Neuronal stem cell (in vitro differentiated cells): Measurements from ENCODE around the gene GUF1.

ENCODE experiments used
- DNase-seq: peaks from one replicate; pipeline ENCODE4 v3.0.0-alpha.2; 2013; ENCODE audit warnings: low spot score
- H2AFZ ChIP-seq: one replicate; pipeline ENCODE4 v1.6.1; 2013; ENCODE audit warnings: mild to moderate bottlenecking, low read length, inconsistent platforms
- H2AK5ac ChIP-seq: 2 replicates; pipeline ENCODE4 v1.6.1; 2013; ENCODE audit warnings: low read depth, mild to moderate bottlenecking, inconsistent platforms, low read length, moderate library complexity, mixed read lengths
- H2BK120ac ChIP-seq: 2 replicates; pipeline ENCODE4 v1.6.1; 2013; ENCODE audit warnings: low read depth, mild to moderate bottlenecking, inconsistent platforms, low read length, moderate library complexity, mixed read lengths
- H2BK12ac ChIP-seq: one replicate; pipeline ENCODE4 v1.6.1; 2013; ENCODE audit warnings: low read length, inconsistent platforms
- H2BK15ac ChIP-seq: 2 replicates; pipeline ENCODE4 v1.6.1; 2013; ENCODE audit warnings: mild to moderate bottlenecking, low read length, inconsistent platforms, mixed read lengths
- H2BK5ac ChIP-seq: one replicate; pipeline ENCODE4 v1.6.1; 2013; ENCODE audit warnings: inconsistent platforms, mild to moderate bottlenecking, low read length, moderate library complexity
- H3K14ac ChIP-seq: one replicate; pipeline ENCODE4 v1.6.1; 2013; ENCODE audit warnings: low read length, inconsistent platforms
- H3K18ac ChIP-seq: 2 replicates; pipeline ENCODE4 v1.6.1; 2013; ENCODE audit warnings: low read length, inconsistent platforms
- H3K23ac ChIP-seq: 2 replicates; pipeline ENCODE4 v1.6.1; 2013; ENCODE audit warnings: low read depth, mild to moderate bottlenecking, mixed read lengths, low read length, inconsistent platforms; ENCODE audit not compliant: poor library complexity
- H3K27ac ChIP-seq: replicated peaks from 3 replicates; pipeline ENCODE4 v1.5.1; 2013; ENCODE audit warnings: low read length, inconsistent platforms
- H3K27me3 ChIP-seq, 3 experiments: 2 replicates each; pipeline ENCODE4 v1.6.1; 2013; ENCODE audit warnings: low read length in 3 of 3, mild to moderate bottlenecking in 2 of 3, inconsistent platforms in 1 of 3, low read depth in 1 of 3, mixed read lengths in 1 of 3, moderate library complexity in 1 of 3; ENCODE audit not compliant: control insufficient read depth in 3 of 3, insufficient read depth in 3 of 3
- H3K36me3 ChIP-seq, 2 donors: replicated peaks in 1 of 2; 2 replicates each; pipeline ENCODE4 v1.6.1; 2013; ENCODE audit warnings: low read length in 2 of 2; ENCODE audit not compliant: control insufficient read depth in 2 of 2, insufficient read depth in 2 of 2
- H3K4ac ChIP-seq: 2 replicates; pipeline ENCODE4 v1.6.1; 2013; ENCODE audit warnings: inconsistent platforms, mild to moderate bottlenecking, low read length, moderate library complexity
- H3K4me1 ChIP-seq, 2 donors: 1 replicate in 1 of 2; 2 replicates in 1 of 2; pipeline ENCODE4 v1.6.1; 2013; ENCODE audit warnings: low read length in 2 of 2, low read depth in 1 of 2; ENCODE audit not compliant: control insufficient read depth in 2 of 2, insufficient read depth in 1 of 2
- H3K4me2 ChIP-seq: one replicate; pipeline ENCODE4 v1.6.1; 2013; ENCODE audit warnings: mild to moderate bottlenecking, low read length, inconsistent platforms; ENCODE audit not compliant: insufficient read depth, poor library complexity, severe bottlenecking
- H3K4me3 ChIP-seq, 2 donors: 2 replicates each; pipeline ENCODE4 v1.5.1; 2013; ENCODE audit warnings: low read length in 2 of 2, mild to moderate bottlenecking in 2 of 2, inconsistent platforms in 1 of 2, moderate library complexity in 1 of 2
- H3K79me1 ChIP-seq: one replicate; pipeline ENCODE4 v1.6.1; 2013; ENCODE audit warnings: low read depth, mild to moderate bottlenecking, inconsistent platforms, low read length, moderate library complexity
- H3K9ac ChIP-seq: one replicate; pipeline ENCODE4 v1.6.1; 2013; ENCODE audit warnings: mild to moderate bottlenecking, low read depth, low read length, inconsistent platforms; ENCODE audit not compliant: poor library complexity
- H3K9me3 ChIP-seq, 2 donors: replicated peaks in 1 of 2; 2 replicates each; pipeline versions ENCODE3 to v1.6.1; 2013; ENCODE audit warnings: low read length in 2 of 2, mild to moderate bottlenecking in 2 of 2, inconsistent platforms in 1 of 2, low read depth in 1 of 2, mixed read lengths in 1 of 2, moderate library complexity in 1 of 2; ENCODE audit not compliant: control insufficient read depth in 2 of 2, insufficient read depth in 1 of 2
- H4K8ac ChIP-seq: one replicate; pipeline ENCODE4 v1.6.1; 2013; ENCODE audit warnings: low read depth, mild to moderate bottlenecking, inconsistent platforms, low read length, moderate library complexity
- H4K91ac ChIP-seq: one replicate; pipeline ENCODE4 v1.6.1; 2013; ENCODE audit warnings: low read length, low read depth, mild to moderate bottlenecking, inconsistent platforms; ENCODE audit not compliant: poor library complexity
- whole genome bisulfite sequencing, 2 donors: extraction: QIAGEN DNeasy Blood & Tissue Kit; methylation state at CpG; one replicate each; pipeline ENCODE4 v1.1.7; 2013; ENCODE audit warnings: missing lambda C conversion rate in 2 of 2, mixed read lengths in 1 of 2; ENCODE audit not compliant: insufficient read length in 2 of 2, insufficient replicate concordance in 1 of 2; ENCODE audit errors: extremely low coverage in 2 of 2; 5-methylcytosine and 5-hydroxymethylcytosine counted together

GUF1 gene

DNA sequence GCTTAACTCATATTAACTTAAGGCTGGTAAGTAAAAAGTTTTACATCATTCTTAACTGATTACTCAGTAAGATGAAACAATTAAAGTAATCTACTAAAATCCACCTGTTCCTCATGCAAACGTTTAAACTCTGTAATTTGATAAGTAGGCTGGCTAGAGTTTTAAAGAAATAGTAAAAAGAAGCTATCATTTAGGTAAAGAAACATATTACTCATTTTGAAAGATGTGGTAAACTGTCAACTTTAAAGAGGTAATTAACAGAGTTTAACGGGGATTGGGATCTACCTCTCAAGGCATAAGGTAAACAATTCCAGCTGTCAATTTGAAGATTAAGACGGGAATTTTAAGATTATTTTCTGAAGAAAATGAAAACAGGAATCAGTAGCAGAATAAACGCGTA is 38.4 kb downstream of the GUF1 start:
- Histone ChIP-seq H3K27ac (no peak overlapping the region), H2BK5ac (no peak overlapping the region), H3K9ac (no peak overlapping the region), H3K36me3 (peaks cover 3 to 21% of the 10 kb centered on the region in 2 donors), H2AK5ac (no peak overlapping the region), H3K4ac (no peak overlapping the region), H2BK15ac (no peak overlapping the region), H2BK120ac (no peak overlapping the region), H2AFZ (no peak overlapping the region), H2BK12ac (no peak overlapping the region), H3K79me1 (no peaks in the 10 kb centered on the region), H3K14ac (no peak overlapping the region), H3K9me3 (no peaks in the 10 kb centered on the region), H4K8ac (no peak overlapping the region), H3K18ac (no peak overlapping the region), H4K91ac (no peak overlapping the region), H3K4me3 (no peak overlapping the region), H3K4me2 (no peak overlapping the region), H3K27me3 (no peaks in the 10 kb centered on the region), H3K23ac (no peak overlapping the region), H3K4me1 (no peaks in the 10 kb centered on the region)
- no CpG with 5 or more reads among the region's 5 CpGs for WGBS, 2 donors
- no peak for DNase-seq

DNA sequence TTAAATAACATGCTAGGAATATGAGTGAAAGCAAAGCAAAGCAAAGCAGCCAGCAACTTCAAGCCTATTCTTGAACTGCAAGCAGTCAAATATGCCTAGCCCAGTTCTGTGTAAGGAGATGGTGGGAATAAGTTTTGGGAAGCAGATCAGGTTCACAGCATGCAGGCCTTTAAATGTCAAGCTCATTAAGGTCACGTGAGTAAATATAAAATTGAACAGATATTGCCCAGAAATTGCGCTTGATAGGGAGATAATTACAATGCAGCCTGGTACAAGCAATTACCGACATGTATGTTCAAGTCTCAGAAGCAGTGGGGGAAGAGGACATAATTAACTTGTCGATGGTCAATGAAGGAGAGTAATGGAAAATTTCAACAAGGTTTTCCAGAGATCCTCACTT is 42.2 kb downstream of the GUF1 start:
- no CpG with 5 or more reads among the region's 4 CpGs for WGBS, 2 donors
- no peak overlapping the region for H3K18ac ChIP-seq
- no peak overlapping the region for H4K91ac ChIP-seq
- DNase-seq: no peak
- no peak overlapping the region for H3K23ac ChIP-seq
- no peak overlapping the region for H3K4me2 ChIP-seq
- H2BK120ac ChIP-seq: no peak overlapping the region
- peaks cover 5 to 6% of the 10 kb centered on the region in 2 donors for H3K4me1 ChIP-seq
- H2BK5ac ChIP-seq: no peak overlapping the region
- H2AFZ ChIP-seq: no peak overlapping the region
- no peak overlapping the region for H3K4ac ChIP-seq
- no peak overlapping the region for H4K8ac ChIP-seq
- no peak overlapping the region for H3K14ac ChIP-seq
- no peak overlapping the region for H2BK15ac ChIP-seq
- no peak overlapping the region for H2BK12ac ChIP-seq
- no peaks in the 10 kb centered on the region for H3K27me3 ChIP-seq
- no peak overlapping the region for H3K9ac ChIP-seq
- no peak overlapping the region for H3K27ac ChIP-seq
- no peaks in the 10 kb centered on the region for H3K9me3 ChIP-seq
- no peak overlapping the region for H2AK5ac ChIP-seq
- H3K36me3 ChIP-seq: peaks cover 0 to 7% of the 10 kb centered on the region in 2 donors
- no peaks in the 10 kb centered on the region for H3K79me1 ChIP-seq
- no peak overlapping the region for H3K4me3 ChIP-seq

DNA sequence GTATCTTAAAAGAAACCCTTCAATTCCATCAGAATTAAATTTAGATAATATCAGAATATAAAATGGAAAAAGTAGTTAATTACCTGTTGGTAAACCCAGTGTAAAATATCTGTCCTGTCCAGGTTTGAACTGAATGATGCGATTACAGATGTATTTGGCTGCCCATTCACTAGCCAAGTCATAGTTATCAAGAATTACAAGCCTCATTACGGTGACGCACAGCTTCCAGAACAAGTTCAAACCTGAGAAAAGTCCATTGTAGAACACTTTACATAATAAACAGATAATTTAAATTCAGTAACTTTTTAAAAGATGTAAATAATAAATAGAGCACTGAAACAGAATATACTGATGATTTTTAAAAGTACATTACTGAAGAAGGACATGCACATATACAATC is 43.8 kb downstream of the GUF1 start:
- Histone ChIP-seq H3K36me3 (peaks cover 0 to 7% of the 10 kb centered on the region in 2 donors), H2BK5ac (no peak overlapping the region), H3K18ac (no peak overlapping the region), H2BK12ac (no peak overlapping the region), H3K23ac (no peak overlapping the region), H2BK120ac (no peak overlapping the region), H4K91ac (no peak overlapping the region), H3K27me3 (no peaks in the 10 kb centered on the region), H2AK5ac (no peak overlapping the region), H4K8ac (no peak overlapping the region), H3K4me2 (no peak overlapping the region), H2AFZ (no peak overlapping the region), H2BK15ac (no peak overlapping the region), H3K79me1 (no peaks in the 10 kb centered on the region), H3K9ac (no peak overlapping the region), H3K27ac (no peak overlapping the region), H3K4ac (no peak overlapping the region), H3K9me3 (no peaks in the 10 kb centered on the region), H3K4me1 (peaks cover 5 to 6% of the 10 kb centered on the region in 2 donors), H3K14ac (no peak overlapping the region), H3K4me3 (no peak overlapping the region)
- no peak for DNase-seq
- WGBS, 2 donors: no CpG with 5 or more reads among the region's 3 CpGs

DNA sequence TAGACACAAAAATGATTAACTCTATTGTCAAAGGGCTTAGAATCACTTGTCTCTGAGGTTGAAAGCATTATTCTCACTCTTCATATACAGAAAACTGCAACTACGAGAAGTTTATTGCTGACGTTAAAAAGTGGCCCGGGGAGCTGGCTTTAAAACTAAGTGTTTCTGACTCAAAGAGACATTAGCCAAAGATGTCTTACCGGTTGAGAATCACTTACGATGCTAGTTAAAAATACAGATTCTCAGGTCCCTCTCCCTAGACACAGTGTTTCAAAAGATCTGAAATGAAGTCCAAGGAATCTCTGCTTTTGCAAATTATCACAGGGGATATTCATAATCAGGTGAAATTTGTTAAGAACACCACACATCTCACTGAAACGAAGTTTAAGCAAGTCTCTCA is 46.9 kb downstream of the GUF1 start:
- H2AK5ac ChIP-seq: no peak overlapping the region
- H3K4me2 ChIP-seq: peak overlapping the region; percentile 82

More for the DNA sequence above, 46.9 kb downstream of the GUF1 start:
- Histone ChIP-seq H2BK5ac (no peak overlapping the region), H3K79me1 (no peaks in the 10 kb centered on the region), H3K27me3 (no peaks in the 10 kb centered on the region), H3K23ac (no peak overlapping the region), H3K4ac (no peak overlapping the region), H3K9ac (no peak overlapping the region), H3K18ac (no peak overlapping the region), H3K27ac (no peak overlapping the region), H3K14ac (no peak overlapping the region), H4K8ac (no peak overlapping the region), H4K91ac (no peak overlapping the region), H2AFZ (peak overlapping the region; percentile 98), H3K4me1 (peaks cover 5 to 6% of the 10 kb centered on the region in 2 donors), H2BK120ac (no peak overlapping the region), H2BK15ac (no peak overlapping the region), H3K36me3 (peaks cover 0 to 7% of the 10 kb centered on the region in 2 donors), H3K9me3 (no peaks in the 10 kb centered on the region), H3K4me3 (peak overlapping the region; percentile 83 to 95), H2BK12ac (no peak overlapping the region)
- WGBS, 2 donors: no CpG with 5 or more reads among the region's 6 CpGs
- DNase-seq: no peak
